Measurements from ENCODE around the gene CEBPE.

The CEBPE gene

DNA sequence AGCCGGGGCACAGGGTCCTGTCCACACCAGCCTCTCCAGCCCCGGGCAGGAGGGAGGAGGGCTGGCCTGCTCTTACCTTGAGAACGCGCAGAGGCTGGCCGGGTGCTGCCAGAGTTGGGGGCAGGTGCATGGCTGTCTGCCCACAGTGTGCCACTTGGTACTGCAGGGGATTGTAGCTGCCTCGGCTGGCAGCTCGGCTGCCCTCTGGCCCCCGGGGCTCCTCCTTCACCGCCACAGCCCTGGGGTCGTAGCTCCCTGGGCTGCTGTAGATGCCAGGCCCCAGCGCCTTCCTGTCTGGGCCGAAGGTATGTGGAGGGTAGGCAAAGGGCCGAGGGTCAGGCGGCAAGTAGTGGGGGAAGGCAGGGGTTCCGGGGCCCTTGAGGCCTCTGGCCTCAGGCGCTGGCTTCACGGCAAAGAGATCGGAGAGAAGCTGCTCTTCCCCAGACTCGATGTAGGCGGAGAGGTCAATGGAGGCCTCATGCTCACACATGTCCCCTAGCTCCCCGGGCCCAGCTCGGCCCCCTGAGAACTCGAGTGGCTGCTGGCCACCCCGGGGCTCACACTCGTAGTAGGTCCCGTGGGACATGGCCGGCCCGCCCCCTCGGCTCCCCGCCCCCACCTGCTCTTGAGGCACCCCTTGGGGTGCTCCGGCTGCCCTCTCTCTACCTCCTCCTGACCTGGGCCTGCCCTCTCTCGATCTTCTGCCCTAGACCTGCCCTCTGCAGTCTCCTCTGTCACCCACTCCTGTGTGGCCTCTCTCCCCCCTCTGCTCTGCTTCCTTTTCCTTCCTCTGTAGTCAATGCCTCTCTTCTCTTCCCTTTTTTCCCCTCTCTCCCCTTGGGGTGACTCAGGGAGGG is at the start of gene CEBPE:
Gene CEBPE, minus strand, starts transcription at position 750 of the 857 bp plus-strand sequence. Its CDS starts 164 bp downstream, at position 586.
- TF ChIP-seq, protein P1, sequence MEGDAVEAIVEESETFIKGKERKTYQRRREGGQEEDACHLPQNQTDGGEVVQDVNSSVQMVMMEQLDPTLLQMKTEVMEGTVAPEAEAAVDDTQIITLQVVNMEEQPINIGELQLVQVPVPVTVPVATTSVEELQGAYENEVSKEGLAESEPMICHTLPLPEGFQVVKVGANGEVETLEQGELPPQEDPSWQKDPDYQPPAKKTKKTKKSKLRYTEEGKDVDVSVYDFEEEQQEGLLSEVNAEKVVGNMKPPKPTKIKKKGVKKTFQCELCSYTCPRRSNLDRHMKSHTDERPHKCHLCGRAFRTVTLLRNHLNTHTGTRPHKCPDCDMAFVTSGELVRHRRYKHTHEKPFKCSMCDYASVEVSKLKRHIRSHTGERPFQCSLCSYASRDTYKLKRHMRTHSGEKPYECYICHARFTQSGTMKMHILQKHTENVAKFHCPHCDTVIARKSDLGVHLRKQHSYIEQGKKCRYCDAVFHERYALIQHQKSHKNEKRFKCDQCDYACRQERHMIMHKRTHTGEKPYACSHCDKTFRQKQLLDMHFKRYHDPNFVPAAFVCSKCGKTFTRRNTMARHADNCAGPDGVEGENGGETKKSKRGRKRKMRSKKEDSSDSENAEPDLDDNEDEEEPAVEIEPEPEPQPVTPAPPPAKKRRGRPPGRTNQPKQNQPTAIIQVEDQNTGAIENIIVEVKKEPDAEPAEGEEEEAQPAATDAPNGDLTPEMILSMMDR (IDR thresholded peaks at IDR 0.05) = no peak

- TF ChIP-seq, protein P1 (IDR thresholded peaks at IDR 0.05) = no peak
Measured at GRCh38 chr14:23168246-23168645, 49.2 kb upstream of the CEBPE start.

- TF ChIP-seq, protein P1 (IDR thresholded peaks at IDR 0.05) = no peak
Measured at GRCh38 chr14:23167116-23167847, 48.2 kb upstream of the CEBPE start.

- TF ChIP-seq, protein P1 (IDR thresholded peaks at IDR 0.05) = no peak
Measured at GRCh38 chr14:23164949-23165348, 45.9 kb upstream of the CEBPE start.

DNA sequence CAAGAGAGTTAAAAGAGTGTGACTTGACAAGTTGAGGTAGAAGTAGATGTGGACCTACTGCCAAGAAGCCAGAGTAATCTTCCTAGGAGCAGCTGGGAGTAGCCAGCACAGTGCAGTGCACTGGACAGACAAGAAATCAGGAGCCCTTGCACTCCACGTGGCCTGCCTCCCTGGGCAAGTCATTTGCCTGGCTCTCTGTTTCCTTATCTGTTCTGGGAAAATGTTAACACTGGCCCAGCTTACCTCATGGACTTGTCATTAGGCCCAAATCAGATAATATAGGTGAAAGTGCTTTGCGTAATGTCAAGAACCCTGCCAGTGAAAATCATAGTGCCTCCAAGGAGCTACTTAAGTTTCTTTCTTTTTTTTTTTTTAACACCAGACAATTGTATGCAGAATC is 45.2 kb upstream of the CEBPE start:
- TF ChIP-seq, protein P1 (IDR thresholded peaks at IDR 0.05) = no peak

DNA sequence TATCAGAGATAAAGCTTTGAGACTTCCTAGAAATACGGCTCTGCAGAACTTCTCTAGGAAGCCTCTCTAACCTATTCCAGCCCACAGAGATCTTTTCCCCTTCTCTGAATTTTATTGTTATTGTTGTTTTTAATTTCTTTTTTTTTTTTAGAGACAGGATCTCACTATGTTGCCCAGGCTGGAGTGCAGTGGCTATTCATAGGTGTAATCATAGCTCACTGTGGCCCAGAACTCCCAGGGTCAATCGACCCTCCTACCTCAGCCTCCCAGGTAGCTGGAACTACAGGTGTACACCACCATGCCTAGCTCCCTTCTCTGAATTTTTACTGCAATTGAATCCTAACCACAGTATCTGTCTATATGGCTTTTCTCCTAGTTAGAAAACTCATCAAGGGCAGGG is 44.8 kb upstream of the CEBPE start:
- TF ChIP-seq, protein P1 (IDR thresholded peaks at IDR 0.05) = no peak

GRCh38 chr14:23162800-23163199 is 43.7 kb upstream of the CEBPE start:
- TF ChIP-seq, protein P1 (IDR thresholded peaks at IDR 0.05) = no peak
